HUDEP-2 (cell line): Measurements from ENCODE around the gene TTI1.

ENCODE experiments used
- DNase-seq, 76 experiments: peaks; one replicate each; lab custom pipeline; 2025; ENCODE audit not compliant: unreplicated experiment in 76 of 76; lab: John Stamatoyannopoulos, UW

Gene TTI1

GRCh38 chr20:37990571-37991151 is 42.6 kb downstream of the TTI1 start:
- DNase-seq: peak in 68 of 76 experiments; percentile 15 to 80 (median 49)

GRCh38 chr20:37989601-37990295 is 43.5 kb downstream of the TTI1 start:
- no peak for DNase-seq

- DNase-seq: no peak
Measured at GRCh38 chr20:37988306-37988954, 44.8 kb downstream of the TTI1 start.

- DNase-seq: peak in 37 of 76 experiments; percentile 18 to 82 (median 58)
Measured at GRCh38 chr20:37987602-37988290, 45.5 kb downstream of the TTI1 start.

- DNase-seq: peak in 60 of 76 experiments; percentile 6 to 74 (median 42)
Measured at GRCh38 chr20:37986873-37987601, 46.2 kb downstream of the TTI1 start.

- DNase-seq: no peak
Measured at GRCh38 chr20:37986044-37986858, 47.0 kb downstream of the TTI1 start.

- no peak for DNase-seq
Measured at GRCh38 chr20:37984018-37984785, 49.1 kb downstream of the TTI1 start.

- no peak for DNase-seq
Measured at GRCh38 chr20:37983286-37983685, 50.0 kb downstream of the TTI1 start.

- DNase-seq: no peak
Measured at GRCh38 chr20:37981568-37981967, 51.7 kb downstream of the TTI1 start.

- no peak for DNase-seq
Measured at GRCh38 chr20:37980876-37981275, 52.4 kb downstream of the TTI1 start.

GRCh38 chr20:37980383-37980782 is 52.9 kb downstream of the TTI1 start:
- no peak for DNase-seq

GRCh38 chr20:37979021-37979985 is 54.0 kb downstream of the TTI1 start:
- DNase-seq: no peak

- no peak for DNase-seq
Measured at GRCh38 chr20:37977786-37978185, 55.5 kb downstream of the TTI1 start.

- no peak for DNase-seq
Measured at GRCh38 chr20:37977338-37977737, 55.9 kb downstream of the TTI1 start.

GRCh38 chr20:37976887-37977286 is 56.4 kb downstream of the TTI1 start:
- DNase-seq: no peak

- peak in 72 of 76 experiments; percentile 8 to 82 (median 53) for DNase-seq
Measured at GRCh38 chr20:37973059-37973910, 60.0 kb downstream of the TTI1 start.
